GM12874 (cell line): ENCODE data around the gene PAM16.

ENCODE experiments used
- CTCF ChIP-seq: IDR thresholded peaks from 2 replicates; pipeline ENCODE4 v1.5.1; 2011; ENCODE audit warnings: low read depth, mild to moderate bottlenecking, control low read depth, low read length, moderate library complexity; ENCODE audit not compliant: insufficient read depth

The PAM16 gene

GRCh38 chr16:4376126-4376892 lies 25.2 kb upstream of the PAM16 start:
- no peak for TF ChIP-seq CTCF

- no peak for TF ChIP-seq CTCF
These were observed 24.6 kb upstream of the PAM16 start for GRCh38 chr16:4375717-4376116.

- no peak for TF ChIP-seq CTCF
These were observed 23.0 kb upstream of the PAM16 start for GRCh38 chr16:4373909-4374742.

GRCh38 chr16:4373356-4373908 lies 22.3 kb upstream of the PAM16 start:
- no peak for TF ChIP-seq CTCF

- TF ChIP-seq CTCF, result no peak
These were observed 21.6 kb upstream of the PAM16 start for GRCh38 chr16:4372578-4373355.

- no peak for TF ChIP-seq CTCF
These were observed 21.0 kb upstream of the PAM16 start for GRCh38 chr16:4372001-4372577.
